ENCODE measurements around the gene LMF1.
"Not testable (repeated sequence)": the region's sequence is repeated elsewhere in the genome, so short reads cannot be mapped to it uniquely, and the experiment has no call there.

The LMF1 gene

DNA sequence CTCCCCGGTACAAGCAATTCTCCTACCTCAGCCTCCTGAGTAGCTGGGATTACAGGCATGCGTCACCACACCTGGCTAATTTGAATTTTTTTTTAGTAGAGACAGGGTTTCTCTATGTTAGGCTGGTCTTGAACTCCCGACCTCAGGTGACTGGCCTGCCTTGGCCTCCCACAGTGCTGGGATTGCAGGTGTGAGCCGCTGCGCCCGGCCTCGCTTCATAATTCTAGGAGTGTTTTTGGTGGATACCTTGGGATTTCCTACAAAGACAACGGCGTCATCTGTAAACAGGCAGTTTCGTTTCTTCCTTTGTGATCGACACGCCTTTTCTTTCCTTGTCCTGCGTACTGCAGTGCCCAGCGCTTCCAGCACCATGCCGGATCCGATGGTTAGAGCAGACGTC, 109.3 kb downstream of the LMF1 start:
- DNase-seq (ENCODE audit: extremely low spot score, insufficient read length, low read depth) (no peak), FAIRE-seq (no peak)

DNA sequence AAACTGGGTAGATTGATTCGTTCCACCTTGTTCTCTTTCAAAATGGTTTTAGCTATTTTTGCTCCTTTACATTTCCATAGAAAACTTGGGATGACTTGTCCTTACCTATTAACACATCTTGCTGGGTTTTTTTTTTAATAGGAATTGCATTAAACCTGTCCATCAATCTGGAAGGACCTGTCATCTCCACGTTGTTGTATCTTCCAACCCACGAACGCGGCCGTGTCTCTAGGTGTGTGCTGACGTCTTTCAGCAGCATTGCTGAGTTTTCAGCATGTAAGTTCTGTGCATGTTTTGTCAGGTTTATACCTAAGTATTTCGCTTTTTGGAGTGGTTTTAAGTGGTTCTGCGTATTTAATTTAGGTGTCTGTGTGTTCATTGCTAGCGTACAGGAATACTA, 109.9 kb downstream of the LMF1 start:
- DNase-seq (ENCODE audit: extremely low spot score, insufficient read length, low read depth), result no peak
- FAIRE-seq, result no peak

DNA sequence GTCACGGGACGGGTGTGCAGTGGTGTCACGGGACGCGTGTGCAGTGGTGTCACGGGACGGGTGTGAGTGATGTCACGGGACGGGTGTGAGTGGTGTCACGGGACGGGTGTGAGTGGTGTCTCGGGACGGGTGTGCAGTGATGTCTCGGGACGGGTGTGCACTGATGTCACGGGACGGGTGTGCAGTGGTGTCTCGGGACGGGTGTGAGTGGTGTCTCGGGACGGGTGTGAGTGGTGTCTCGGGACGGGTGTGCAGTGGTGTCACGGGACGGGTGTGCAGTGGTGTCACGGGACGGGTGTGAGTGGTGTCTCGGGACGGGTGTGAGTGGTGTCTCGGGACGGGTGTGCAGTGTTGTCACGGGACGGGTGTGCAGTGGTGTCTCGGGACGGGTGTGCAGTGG, 111.8 kb downstream of the LMF1 start:
- not testable (repeated sequence) for FAIRE-seq

DNA sequence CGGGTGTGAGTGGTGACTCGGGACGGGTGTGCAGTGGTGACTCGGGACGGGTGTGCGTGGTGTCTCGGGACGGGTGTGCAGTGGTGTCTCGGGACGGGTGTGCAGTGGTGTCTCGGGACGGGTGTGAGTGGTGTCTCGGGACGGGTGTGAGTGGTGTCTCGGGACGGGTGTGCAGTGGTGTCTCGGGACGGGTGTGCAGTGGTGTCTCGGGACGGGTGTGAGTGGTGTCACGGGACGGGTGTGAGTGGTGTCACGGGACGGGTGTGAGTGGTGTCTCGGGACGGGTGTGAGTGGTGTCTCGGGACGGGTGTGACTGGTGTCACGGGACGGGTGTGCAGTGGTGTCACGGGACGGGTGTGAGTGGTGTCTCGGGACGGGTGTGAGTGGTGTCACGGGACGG, 112.3 kb downstream of the LMF1 start:
- not testable (repeated sequence) for FAIRE-seq; DNase-seq (ENCODE audit: extremely low spot score, insufficient read length, low read depth)

More for the DNA sequence above, 111.8 kb downstream of the LMF1 start:
- DNase-seq (ENCODE audit: extremely low spot score, insufficient read length, low read depth), result not testable (repeated sequence)

DNA sequence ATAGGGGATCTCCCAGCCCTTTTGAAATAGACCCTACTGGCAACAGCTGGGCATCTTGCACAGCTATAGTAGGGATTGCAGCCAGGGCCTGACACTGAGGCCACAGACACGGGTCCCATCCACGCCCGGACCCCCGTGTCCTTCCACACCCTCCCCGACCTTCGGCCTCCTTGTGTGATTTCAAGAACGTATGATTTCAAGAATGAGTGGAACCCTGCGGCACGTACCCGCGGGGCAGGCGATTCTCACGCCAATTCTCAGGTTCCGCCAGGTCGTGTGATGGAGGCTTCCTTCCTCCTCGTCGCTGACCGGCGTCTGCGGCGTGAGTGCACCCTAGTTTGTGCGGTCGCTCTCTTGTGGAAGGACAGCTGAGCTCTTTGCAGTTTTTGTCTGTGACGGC, 114.0 kb downstream of the LMF1 start:
- FAIRE-seq (no peak), DNase-seq (ENCODE audit: extremely low spot score, insufficient read length, low read depth) (no peak)

DNA sequence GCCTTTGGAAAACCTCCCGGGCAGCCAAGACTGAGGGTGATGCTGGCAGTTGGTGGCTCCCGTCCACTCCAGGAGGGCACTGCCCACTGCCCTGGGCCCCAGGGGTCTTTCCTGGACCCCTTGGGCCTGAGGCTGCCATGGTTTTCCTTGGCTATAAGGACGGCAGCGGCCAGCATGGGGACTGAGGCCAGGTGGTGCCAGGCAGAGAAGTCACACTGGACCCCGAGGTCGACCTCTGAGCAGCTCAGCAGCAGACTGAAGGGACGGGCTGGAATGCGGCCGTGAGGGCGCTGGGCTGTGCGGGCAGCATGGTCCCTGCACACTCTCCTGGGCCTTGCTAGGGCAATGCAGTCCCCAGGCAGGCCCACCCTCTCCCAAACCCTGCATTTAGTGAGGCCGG, 114.7 kb downstream of the LMF1 start:
- FAIRE-seq, result no peak
- no peak for DNase-seq (ENCODE audit: extremely low spot score, insufficient read length, low read depth)

DNA sequence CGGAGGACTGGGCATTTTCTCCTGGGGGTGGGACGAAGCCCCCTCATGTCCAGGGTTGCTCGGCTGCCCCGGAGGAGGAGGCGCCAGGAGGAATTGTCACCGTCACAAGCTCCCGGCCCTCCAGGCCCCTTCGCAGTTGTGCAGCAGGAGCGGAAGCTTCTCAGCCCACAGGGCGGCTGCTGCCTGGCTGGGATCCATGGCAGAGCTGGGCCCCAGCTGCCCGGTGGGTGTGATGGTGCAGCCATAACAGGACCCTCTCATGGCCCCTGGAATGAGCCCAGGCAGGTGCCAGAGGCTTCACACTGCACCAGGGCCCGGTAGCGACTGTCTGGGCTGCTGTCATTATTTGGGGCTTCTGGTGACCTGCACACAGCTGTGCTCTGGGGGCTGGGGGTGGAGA, 115.3 kb downstream of the LMF1 start:
- DNase-seq (ENCODE audit: extremely low spot score, insufficient read length, low read depth) (no peak), FAIRE-seq (no peak)

DNA sequence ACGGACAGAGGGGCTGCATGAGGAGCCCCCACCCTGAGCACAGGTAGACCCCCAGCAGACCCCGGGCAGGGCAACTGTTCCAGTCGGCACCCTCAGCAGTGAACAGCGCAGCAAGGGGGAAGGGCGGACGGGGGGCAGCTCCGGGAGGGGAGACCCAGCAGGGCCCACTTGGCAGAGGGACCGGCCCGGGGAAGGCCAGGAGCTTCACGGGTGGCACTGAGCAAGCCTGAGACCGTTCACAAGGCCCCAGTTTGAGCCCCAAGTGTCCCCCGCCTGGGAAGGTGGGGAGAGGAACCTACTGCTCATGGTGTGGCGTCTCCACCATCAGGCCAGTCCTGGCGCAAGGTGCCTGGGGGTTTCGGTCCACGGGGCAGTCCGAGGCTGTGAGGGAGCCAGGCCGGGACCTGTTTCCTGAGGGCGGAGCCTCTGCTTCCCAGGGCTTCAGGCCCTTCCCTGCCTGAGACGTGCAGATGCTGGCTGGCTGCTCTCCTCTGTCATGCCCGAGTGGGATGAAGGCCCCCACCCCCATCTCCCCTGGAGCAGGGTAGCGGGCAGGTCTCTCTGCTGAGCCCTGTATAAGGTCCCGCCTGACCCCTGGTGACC, 115.9 kb downstream of the LMF1 start:
- no peak for DNase-seq (ENCODE audit: extremely low spot score, insufficient read length, low read depth)

DNA sequence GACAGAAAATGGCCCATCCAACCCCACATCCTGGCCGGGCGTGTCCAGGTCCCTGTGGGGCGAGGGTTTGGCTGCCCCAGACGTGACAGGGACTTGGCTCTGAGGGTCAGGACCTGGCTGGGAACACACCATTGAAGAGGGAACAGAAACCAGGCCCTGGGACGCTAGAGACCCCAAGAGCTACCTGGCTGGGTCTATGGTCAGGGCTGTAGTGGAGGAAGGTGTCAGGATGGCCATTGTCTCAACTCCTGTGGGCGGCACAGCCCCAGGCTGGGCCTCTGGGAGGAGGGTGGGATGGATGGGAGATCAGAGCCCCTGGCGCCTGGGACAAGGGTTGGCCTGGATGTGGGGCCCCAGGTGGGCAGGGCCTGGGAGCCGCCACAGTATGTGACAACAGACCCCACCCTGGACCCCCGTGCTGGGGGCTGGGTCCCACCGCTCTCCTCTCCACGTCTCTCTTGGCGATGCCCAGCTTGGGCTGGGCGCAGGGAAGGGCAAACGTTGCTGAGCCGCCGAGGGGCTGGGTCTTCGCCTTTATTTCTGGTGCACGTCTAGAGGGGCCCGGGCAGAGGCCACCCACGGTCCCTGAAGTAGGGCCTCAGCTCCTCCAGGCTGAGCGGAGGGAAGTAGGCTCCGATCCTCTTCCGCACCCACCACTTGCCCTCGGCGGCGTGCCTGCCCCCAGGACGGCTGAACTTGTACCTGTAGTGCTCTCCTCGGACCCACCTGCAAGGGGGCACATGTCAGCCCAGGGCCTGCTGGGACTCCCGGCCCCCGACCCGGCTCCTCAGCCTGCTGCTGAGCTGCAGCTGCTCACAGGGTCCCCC, 116.6 kb downstream of the LMF1 start:
- DNase-seq (ENCODE audit: extremely low spot score, insufficient read length, low read depth) (no peak), FAIRE-seq (no peak)

More for the DNA sequence above, 115.9 kb downstream of the LMF1 start:
- no peak for FAIRE-seq

DNA sequence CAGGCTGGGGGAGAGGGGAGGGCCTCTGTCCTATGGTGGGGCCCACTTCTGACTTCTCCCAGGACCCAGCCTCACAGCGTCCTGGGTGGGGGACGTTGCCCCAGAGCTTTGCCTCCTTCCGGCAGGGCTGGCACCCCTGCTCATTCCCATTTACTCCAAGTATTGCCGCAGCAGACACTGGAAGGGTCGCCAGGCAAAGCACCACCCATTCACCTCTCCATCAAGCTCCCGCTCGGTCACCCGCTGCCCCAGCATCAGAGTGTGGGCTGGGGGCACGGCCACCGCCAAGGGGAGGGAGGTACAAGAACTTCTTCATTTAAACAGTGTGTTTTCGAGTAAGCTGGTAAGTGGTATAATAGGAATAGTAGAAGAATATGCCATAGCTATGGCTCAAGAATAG, 117.5 kb downstream of the LMF1 start:
- FAIRE-seq (no peak), DNase-seq (ENCODE audit: extremely low spot score, insufficient read length, low read depth) (no peak)

DNA sequence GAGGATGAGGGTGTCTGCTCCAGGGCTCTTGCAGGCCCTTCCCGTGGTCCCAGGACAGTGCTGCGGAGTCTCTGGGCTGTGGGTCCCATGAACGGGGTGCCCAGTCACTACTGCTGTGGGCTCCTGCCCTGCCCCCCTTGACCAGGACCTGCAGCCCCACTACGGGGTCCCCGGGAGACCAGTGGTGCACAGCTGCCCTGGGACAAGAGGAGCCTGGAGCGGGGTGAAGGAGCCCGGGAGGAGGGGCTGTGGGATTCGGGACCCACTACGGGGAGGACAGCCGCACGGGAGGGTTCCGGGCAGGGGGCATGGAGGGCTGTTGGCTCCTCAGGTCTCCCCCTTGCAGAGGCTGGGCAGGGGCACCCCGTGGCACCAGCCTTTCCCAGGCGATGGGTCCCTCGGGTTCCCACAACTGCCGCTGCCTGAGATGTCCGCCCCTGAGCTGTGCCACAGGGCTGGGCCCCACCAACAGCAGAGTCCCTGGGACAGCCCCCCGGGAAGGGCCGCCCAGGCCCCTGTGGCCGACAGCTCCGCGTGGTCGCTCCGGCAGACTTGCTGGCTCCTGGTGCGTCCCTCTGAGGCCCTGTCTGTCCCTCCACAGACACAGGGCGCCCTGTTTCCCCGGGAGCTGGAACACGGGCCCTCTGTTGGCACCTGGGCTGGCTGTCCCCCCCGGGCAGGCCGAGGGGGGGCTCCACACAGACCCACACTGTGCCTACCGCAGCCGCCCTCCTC, 118.2 kb downstream of the LMF1 start:
- no peak for DNase-seq (ENCODE audit: extremely low spot score, insufficient read length, low read depth)
- no peak for FAIRE-seq

DNA sequence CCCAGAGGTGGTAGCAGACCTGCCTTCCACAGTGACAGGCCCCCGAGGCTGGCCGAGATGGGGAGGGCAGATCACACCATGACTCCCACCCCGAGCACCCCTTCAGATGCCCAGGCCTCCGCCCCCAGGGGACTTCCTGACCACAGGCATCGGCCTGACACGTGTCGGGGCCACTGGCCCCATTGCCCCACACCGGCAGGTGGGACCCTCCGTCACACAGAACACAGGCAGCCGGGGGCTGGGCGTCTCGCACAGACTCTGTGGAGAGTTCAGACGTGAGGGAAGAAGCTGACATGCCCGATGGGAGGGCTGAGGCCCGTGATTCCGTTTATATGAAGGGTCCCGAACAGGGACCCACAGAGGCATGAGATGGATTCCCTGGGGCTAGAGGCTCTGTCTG, 118.9 kb downstream of the LMF1 start:
- FAIRE-seq, result no peak
- DNase-seq (ENCODE audit: extremely low spot score, insufficient read length, low read depth), result no peak

DNA sequence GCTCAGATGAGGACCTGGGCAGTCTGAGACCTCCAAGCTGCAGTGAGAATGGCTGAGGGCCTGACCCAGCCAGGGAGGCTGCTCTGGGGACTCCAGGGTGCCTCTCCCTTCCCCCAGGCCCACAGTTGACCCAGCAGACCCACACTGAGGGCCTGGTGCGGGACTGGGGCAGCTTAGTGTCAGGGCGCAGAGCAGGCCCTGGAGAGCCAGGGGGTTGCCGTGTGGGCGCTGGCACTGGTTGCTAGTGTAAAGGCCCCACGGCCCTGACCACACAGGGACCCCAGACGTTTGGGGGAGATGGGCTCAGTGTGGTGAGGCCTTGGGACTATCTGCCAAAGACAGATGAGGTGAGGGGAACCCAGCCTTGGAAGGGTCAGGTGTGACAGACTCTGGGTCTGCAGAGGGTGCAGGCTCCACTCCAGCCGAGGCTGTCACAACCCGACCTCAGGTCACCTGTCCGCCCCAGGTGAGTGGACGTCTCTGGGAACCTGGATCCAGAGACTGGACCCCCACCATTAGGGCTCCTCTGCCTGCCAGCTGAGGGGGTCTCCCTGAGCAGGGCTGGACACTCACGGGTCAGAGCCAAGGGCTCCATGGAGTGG, 119.5 kb downstream of the LMF1 start:
- no peak for DNase-seq (ENCODE audit: extremely low spot score, insufficient read length, low read depth)

DNA sequence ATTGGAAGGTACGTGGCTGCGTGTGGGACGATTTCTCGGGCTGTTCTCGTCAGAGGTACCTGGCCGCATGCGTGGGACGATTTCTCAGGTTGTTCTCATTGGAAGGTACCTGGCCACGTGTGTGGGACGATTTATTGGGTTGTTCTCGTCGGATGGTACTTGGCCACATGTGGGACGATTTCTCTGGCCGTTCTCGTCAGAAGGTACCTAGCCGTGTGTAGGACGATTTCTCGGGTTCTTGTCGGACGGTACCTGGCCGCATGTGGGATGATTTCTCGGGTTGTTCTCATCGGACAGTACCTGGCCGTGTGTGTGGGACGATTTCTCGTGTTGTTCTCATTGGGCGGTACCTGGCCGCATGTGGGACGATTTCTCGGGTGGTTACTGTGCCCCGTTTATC, 120.1 kb downstream of the LMF1 start:
- DNase-seq (ENCODE audit: extremely low spot score, insufficient read length, low read depth), result no peak
- FAIRE-seq, result no peak

More for the DNA sequence above, 119.5 kb downstream of the LMF1 start:
- no peak for FAIRE-seq

DNA sequence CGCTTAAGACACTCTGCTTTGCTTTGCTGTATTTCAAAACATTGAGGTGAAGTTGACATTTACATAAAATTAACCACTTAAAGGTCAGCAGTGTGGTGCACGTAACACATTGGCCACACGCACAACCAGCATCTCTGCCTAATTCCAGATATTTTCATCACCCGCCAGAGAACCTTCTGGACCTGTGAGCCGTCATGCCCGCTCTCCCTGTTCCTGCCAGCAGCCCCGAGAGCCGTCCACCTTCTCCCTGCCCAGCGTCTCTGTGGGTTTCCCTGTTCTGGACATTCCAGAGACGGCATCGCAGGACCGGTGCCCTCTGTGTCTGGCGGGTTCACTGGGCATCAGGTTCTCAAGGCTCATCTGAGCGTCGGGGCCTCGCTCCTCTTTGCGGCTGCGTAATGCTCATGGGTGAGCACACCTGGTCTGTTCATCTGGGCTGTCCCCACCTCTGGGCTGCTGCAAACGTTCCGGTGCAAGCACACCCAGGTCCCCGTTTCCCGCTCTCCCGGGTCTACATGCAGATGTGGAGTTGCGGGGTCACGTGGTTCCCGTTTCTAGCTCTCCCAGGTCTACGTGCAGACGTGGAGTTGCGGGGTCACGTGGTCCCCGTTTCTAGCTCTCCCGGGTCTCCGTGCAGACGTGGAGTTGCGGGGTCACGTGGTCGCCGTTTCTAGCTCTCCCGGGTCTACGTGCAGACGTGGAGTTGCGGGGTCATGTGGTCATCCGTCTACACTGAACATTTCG, 122.1 kb downstream of the LMF1 start:
- FAIRE-seq, result no peak
- no peak for DNase-seq (ENCODE audit: extremely low spot score, insufficient read length, low read depth)

DNA sequence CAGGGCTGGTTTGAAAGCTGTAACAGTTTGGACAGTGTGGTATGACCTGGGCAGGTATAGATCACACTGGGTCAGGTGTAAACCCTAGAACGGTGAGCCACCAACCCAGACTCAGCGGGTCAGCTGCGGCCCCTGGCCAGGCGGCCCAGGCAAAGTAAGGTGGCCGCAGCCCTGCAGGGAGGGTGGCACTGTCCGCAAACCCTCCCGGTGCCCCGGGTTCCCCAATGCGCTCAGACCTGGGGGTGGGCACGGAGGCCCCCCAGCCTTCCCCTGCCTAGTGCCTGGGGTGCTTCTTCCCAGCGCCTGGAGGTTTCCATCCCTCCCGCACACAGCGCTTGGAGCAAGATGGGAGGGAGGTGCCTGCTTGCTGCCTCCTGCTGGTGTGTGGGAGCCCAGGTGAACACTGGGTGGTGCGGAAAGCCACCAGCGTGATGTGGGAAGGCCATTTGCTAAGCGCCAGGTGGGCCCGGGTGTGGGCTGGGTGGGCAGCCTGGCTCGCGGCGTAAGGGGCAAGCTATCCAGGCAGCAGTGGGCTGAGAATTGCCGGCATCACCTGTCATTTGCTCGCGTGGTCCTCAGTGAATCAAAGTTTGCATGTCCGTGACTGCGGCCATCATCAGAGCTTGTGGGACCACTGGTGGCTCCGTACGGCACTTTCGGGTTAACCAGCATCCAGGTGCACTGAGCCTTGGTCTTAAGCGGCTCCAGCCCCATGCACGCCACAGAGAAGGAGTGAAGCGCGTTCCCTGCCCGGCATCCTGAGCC, 122.9 kb downstream of the LMF1 start:
- FAIRE-seq, result no peak

DNA sequence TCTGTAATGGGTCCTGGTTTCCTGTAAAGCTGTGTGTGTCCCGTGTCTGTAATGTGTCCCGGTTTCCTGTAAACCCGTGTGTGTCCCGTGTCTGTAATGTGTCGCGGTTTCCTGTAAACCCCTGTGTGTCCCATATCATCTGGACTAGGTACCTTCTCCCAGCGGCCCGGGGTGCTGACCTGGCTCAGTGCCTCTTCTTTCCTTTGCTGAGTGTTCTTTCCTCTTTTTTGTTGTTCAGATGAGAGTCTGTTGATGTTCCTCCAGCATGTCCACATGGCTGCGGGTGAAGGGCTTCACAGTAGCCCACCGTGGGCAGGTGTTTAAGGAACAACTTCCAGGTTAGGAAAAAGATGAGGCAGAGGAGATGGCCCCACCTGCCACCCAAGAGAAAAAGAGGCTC, 123.6 kb downstream of the LMF1 start:
- DNase-seq (ENCODE audit: extremely low spot score, insufficient read length, low read depth) (no peak), FAIRE-seq (no peak)

More for the DNA sequence above, 122.9 kb downstream of the LMF1 start:
- DNase-seq (ENCODE audit: extremely low spot score, insufficient read length, low read depth), result no peak

DNA sequence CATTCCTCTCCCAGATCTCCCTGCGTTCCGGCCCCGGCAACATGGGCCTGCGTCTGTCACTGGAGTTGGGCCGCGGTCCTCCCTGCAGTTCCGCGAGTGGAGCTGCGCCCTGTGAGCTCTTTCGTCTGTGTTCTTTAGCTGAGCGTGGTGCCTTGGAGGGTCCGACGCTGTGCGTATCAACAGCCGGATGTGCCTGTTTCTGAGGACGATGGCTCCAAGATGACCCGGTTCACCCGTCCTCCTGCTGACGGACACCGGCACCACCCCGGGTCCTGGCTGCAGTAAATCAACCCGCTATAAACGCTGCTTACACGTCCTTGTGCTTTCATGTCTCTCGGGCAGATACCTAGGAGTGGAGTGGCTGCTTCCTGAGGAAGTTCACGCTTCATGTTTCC, 125.4 kb downstream of the LMF1 start:
- no peak for DNase-seq (ENCODE audit: extremely low spot score, insufficient read length, low read depth)
- FAIRE-seq, result no peak

DNA sequence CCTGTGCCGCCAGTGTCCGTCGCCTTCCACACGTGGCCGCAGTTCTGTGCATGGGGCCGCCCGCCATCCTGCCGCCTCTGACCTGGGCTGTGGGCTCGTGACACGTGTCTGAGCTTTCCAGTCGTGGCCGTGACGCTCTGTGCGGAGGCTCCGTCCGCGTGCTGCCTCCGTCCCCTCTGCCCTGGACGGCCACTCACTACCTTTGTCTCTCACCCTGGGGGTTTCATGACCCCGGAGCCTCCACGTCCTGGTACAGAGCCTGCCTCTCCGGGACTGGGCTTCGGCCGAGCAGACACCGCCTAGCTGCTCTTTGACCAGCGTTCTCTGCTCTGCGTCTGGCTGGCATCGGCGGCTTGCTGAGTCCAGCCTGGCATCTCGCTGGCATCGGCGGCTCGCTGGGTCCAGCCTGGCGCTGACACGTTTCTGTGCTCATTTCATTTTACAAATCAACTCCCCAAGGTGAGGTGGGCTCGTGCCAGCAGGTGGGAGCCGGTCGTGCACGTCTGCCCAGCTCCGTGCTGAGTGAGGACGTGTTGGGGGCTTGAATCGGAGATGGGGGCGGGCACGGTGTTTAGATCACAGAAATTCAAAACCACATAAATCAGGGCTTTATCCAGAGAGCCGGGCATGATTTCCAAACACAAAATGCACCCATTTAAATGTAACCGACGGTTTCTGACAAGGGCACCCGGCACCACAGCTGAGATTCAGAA, 126.0 kb downstream of the LMF1 start:
- FAIRE-seq, result no peak
- DNase-seq (ENCODE audit: extremely low spot score, insufficient read length, low read depth), result no peak

Data from GM18507 (cell line).